ENCODE results near the gene DCDC1. TPM values are rescaled to one million over a fixed set of nuclear protein-coding genes. Genes with fewer than 3 reads are reported as not detected.

DCDC1 gene
- total and polyA plus RNA-seq, 9 of the 15 experiments (the other 6 are each of a cell fraction or from before 2014, with no cell fraction given): 0.05 to 0.18 (median 0.08) TPM; not detected in 3

- POLR2A ChIA-PET: no interaction called here
- WGBS (ENCODE audit: insufficient coverage, low coverage, missing lambda C conversion rate): 2% methylated on average over 4 of the region's 4 CpGs
- no peaks in the 10 kb centered on the region for H3K79me2 ChIP-seq (ENCODE audit: control insufficient read depth, insufficient read depth, low read length)
- TF ChIP-seq ZBTB12 (CRISPR knock-in tag; IDR thresholded peaks at IDR 0.05): no peak
- in situ Hi-C loops (cut with MboI) (no loop called here), intact Hi-C loops (cut with micrococcal nuclease) (no loop called here)
- H3K9ac ChIP-seq (ENCODE audit: insufficient read depth in 1 of 2, low read depth in 2 of 2, low read length in 2 of 2): no peak overlapping the region
- H3K36me3 ChIP-seq (ENCODE audit: control insufficient read depth, insufficient read depth, low read length): no peaks in the 10 kb centered on the region
- BruUV-seq (replicated peaks): no TSS peak
- no peaks in the 10 kb centered on the region for H3K9me1 ChIP-seq (ENCODE audit: control insufficient read depth, insufficient read depth, low read length)
- H3K27me3 ChIP-seq (ENCODE audit: control insufficient read depth in 2 of 2, insufficient read depth in 2 of 2, low read length in 2 of 2): no peaks in the 10 kb centered on the region
- H3K27ac ChIP-seq (ENCODE audit: extremely low read depth, low read depth, low read length): no peak overlapping the region
- FAIRE-seq (no peak), DNase-seq (ENCODE audit: extremely low read depth in 1 of 4, low spot score in 3 of 4) (no peak), ATAC-seq (no peak)
- H2AFZ ChIP-seq (ENCODE audit: low read depth, low read length): no peak overlapping the region
- H3K4me1 ChIP-seq (replicated peaks in 1 of 2; ENCODE audit: control insufficient read depth in 2 of 2, insufficient read depth in 2 of 2, low read length in 2 of 2): no peaks in the 10 kb centered on the region
- no peaks in the 10 kb centered on the region for H4K20me1 ChIP-seq (replicated peaks; ENCODE audit: control insufficient read depth, insufficient read depth, low read length)
- H3K4me3 ChIP-seq: no peak overlapping the region
- no peak overlapping the region for H3K4me2 ChIP-seq (ENCODE audit: insufficient read depth, low read length)
- CTCF ChIA-PET (ENCODE audit: low intra/inter-chr PET ratio): no interaction called here
- H3K9me3 ChIP-seq (replicated peaks; ENCODE audit: control insufficient read depth, insufficient read depth, low read depth, low read length): no peaks in the 10 kb centered on the region
These were observed 349.8 kb downstream of the DCDC1 start for GRCh38 chr11:31019786-31020185.

GRCh38 chr11:31005202-31005601 lies 364.3 kb downstream of the DCDC1 start:
- in situ Hi-C loops (cut with MboI): no loop called here
- no peak overlapping the region for H2AFZ ChIP-seq (ENCODE audit: low read depth, low read length)
- 0 out of 2 replicates have a peak, but pooled peaks cover 2% of the 10 kb centered on the region for H3K9me3 ChIP-seq (replicated peaks; ENCODE audit: control insufficient read depth, insufficient read depth, low read depth, low read length)
- POLR2A ChIA-PET: no interaction called here
- no peaks in the 10 kb centered on the region for H3K27me3 ChIP-seq (ENCODE audit: control insufficient read depth in 2 of 2, insufficient read depth in 2 of 2, low read length in 2 of 2)
- DNase-seq (ENCODE audit: extremely low read depth in 1 of 4, low spot score in 3 of 4) (no peak), FAIRE-seq (no peak), ATAC-seq (no peak)
- intact Hi-C loops (cut with micrococcal nuclease): no loop called here
- no peak overlapping the region for H3K4me2 ChIP-seq (ENCODE audit: insufficient read depth, low read length)
- no peaks in the 10 kb centered on the region for H3K4me1 ChIP-seq (replicated peaks in 1 of 2; ENCODE audit: control insufficient read depth in 2 of 2, insufficient read depth in 2 of 2, low read length in 2 of 2)
- CTCF ChIA-PET (ENCODE audit: low intra/inter-chr PET ratio): no interaction called here
- no peak overlapping the region for H3K4me3 ChIP-seq
- 7% methylated on average over 1 of the region's 1 CpG for WGBS (ENCODE audit: insufficient coverage, low coverage, missing lambda C conversion rate)
- no peak overlapping the region for H3K9ac ChIP-seq (ENCODE audit: insufficient read depth in 1 of 2, low read depth in 2 of 2, low read length in 2 of 2)
- H3K79me2 ChIP-seq (ENCODE audit: control insufficient read depth, insufficient read depth, low read length): no peaks in the 10 kb centered on the region
- no peaks in the 10 kb centered on the region for H4K20me1 ChIP-seq (replicated peaks; ENCODE audit: control insufficient read depth, insufficient read depth, low read length)
- H3K36me3 ChIP-seq (ENCODE audit: control insufficient read depth, insufficient read depth, low read length): no peaks in the 10 kb centered on the region
- BruUV-seq (replicated peaks): no TSS peak
- H3K27ac ChIP-seq (ENCODE audit: extremely low read depth, low read depth, low read length): no peak overlapping the region
- H3K9me1 ChIP-seq (ENCODE audit: control insufficient read depth, insufficient read depth, low read length): no peaks in the 10 kb centered on the region
- no peak for TF ChIP-seq ADNP (tag; IDR thresholded peaks at IDR 0.05)
- TF ChIP-seq ZNF717 (CRISPR knock-in tag; IDR thresholded peaks at IDR 0.05): no peak

Measured in K562 (cell line).